Aorta (tissue), 5 donors: ENCODE data around the gene RAB3GAP1. TPM values are rescaled to one million over a fixed set of nuclear protein-coding genes. Genes with fewer than 3 reads are reported as not detected.

Experiments
- ATAC-seq: fragments of 200-7000 bp; cut with Tn5 transposase; one replicate; pipeline ENCODE4 v1.9.1; 2022; ENCODE audit warnings: moderate library complexity; ENCODE audit not compliant: low FRiP score
- DNase-seq, 2 donors: peaks; one replicate each; pipeline ENCODE4 v3.0.0-alpha.2; 2020
- H3K27ac ChIP-seq, 2 donors: one replicate each; pipeline ENCODE4 v1.5.1; 2013; ENCODE audit warnings: low read length in 2 of 2, mild to moderate bottlenecking in 2 of 2, moderate library complexity in 2 of 2, control low read depth in 1 of 2, inconsistent platforms in 1 of 2, low read depth in 1 of 2
- H3K27me3 ChIP-seq, 2 donors: one replicate each; pipeline ENCODE4 v1.6.1; 2013; ENCODE audit warnings: control low read depth in 1 of 2, low read length in 1 of 2, mild to moderate bottlenecking in 1 of 2, moderate library complexity in 1 of 2; ENCODE audit not compliant: insufficient read depth in 2 of 2, control insufficient read depth in 1 of 2
- H3K36me3 ChIP-seq, 2 donors: one replicate each; pipeline ENCODE4 v1.6.1; 2013; ENCODE audit warnings: control low read depth in 1 of 2, low read length in 1 of 2, mild to moderate bottlenecking in 1 of 2; ENCODE audit not compliant: insufficient read depth in 2 of 2, control insufficient read depth in 1 of 2
- H3K4me1 ChIP-seq, 2 donors: one replicate each; pipeline ENCODE4 v1.6.1; 2013; ENCODE audit warnings: low read length in 2 of 2, control low read depth in 1 of 2, mild to moderate bottlenecking in 1 of 2, moderate library complexity in 1 of 2; ENCODE audit not compliant: insufficient read depth in 2 of 2, control insufficient read depth in 1 of 2
- H3K4me3 ChIP-seq, 2 donors: one replicate each; pipeline ENCODE4 v1.5.1; 2013; ENCODE audit warnings: low read length in 2 of 2, control low read depth in 1 of 2, mild to moderate bottlenecking in 1 of 2
- H3K9me3 ChIP-seq: one replicate; pipeline ENCODE4 v1.6.1; 2013; ENCODE audit warnings: mild to moderate bottlenecking, low read length; ENCODE audit not compliant: control insufficient read depth
- WGBS, 2 donors: extraction: QIAGEN DNeasy Blood & Tissue Kit; methylation state at CpG; one replicate each; pipeline ENCODE4 v1.1.7; 2013; 5-methylcytosine and 5-hydroxymethylcytosine counted together
- intact Hi-C, 2 donors: fragments of 100-400 bp; cut with DNase I; formaldehyde crosslinking; loops; one replicate each; pipeline versions ENCODE4 v1.14.2 to v1.15.0; 2022
- polyA plus RNA-seq, 2 donors: library from polyadenylated mRNA; stranded (reverse); fragments of 200-250 nt; gene quantifications; one replicate each; pipeline ENCODE4 v1.2.3, GENCODE V29; 2013
- total RNA-seq, 2 donors: library from RNA; stranded (reverse); fragmentation: NEBNext Ultra II Directional; extraction: Animal tissue kit (Norgen Biotek cat#: 25700); gene quantifications; one replicate each; pipeline ENCODE4 v1.2.1, GENCODE V29; 2021
- donor health status: healthy with polysubstance abuse.
- donor health status: Bipolar disorder and iron deficiency.
- donor health status: DM: no; HTN: no; CAD: no.
- donor health status: DM: no; HTN: no; CAD: no.
- donor health status: DM: yes; HTN: yes; CAD: no.

Gene RAB3GAP1
- total and polyA plus RNA-seq, 4 donors, result 30.2 to 86.1 (median 49.0) TPM

- Histone ChIP-seq H3K27ac (no peak overlapping the region), H3K36me3 (peaks cover 2 to 10% of the 10 kb centered on the region in 2 donors), H3K4me3 (no peak overlapping the region), H3K4me1 (no peaks in the 10 kb centered on the region), H3K9me3 (no peaks in the 10 kb centered on the region), H3K27me3 (no peaks in the 10 kb centered on the region)
- ATAC-seq, result no peak
- WGBS, 2 donors, result 92 to 96% methylated on average over 5 of the region's 5 CpGs
- no peak for DNase-seq
- intact Hi-C loops, result no loop called here
Measured at GRCh38 chr2:135162377-135162776, 110.3 kb downstream of the RAB3GAP1 start.

GRCh38 chr2:135162786-135163185 lies 110.7 kb downstream of the RAB3GAP1 start:
- WGBS, 2 donors, result 76 to 77% methylated on average over 4 of the region's 4 CpGs
- Histone ChIP-seq H3K36me3 (peaks cover 2 to 10% of the 10 kb centered on the region in 2 donors), H3K9me3 (no peaks in the 10 kb centered on the region), H3K27ac (no peak overlapping the region), H3K4me3 (no peak overlapping the region), H3K4me1 (no peaks in the 10 kb centered on the region), H3K27me3 (no peaks in the 10 kb centered on the region)
- ATAC-seq, result no peak
- no peak for DNase-seq
- intact Hi-C loops, result no loop called here

- intact Hi-C loops, result no loop called here
- H3K27me3 ChIP-seq, result no peaks in the 10 kb centered on the region
- peaks cover 2 to 10% of the 10 kb centered on the region in 2 donors for H3K36me3 ChIP-seq
- H3K27ac ChIP-seq, result no peak overlapping the region
- 87 to 89% methylated on average over 2 of the region's 2 CpGs for WGBS, 2 donors
- no peak overlapping the region for H3K4me3 ChIP-seq
- no peaks in the 10 kb centered on the region for H3K9me3 ChIP-seq
- H3K4me1 ChIP-seq, result no peaks in the 10 kb centered on the region
- ATAC-seq (no peak), DNase-seq (no peak)
Measured at GRCh38 chr2:135163306-135163705, 111.2 kb downstream of the RAB3GAP1 start.

- Histone ChIP-seq H3K27me3 (no peaks in the 10 kb centered on the region), H3K4me3 (no peak overlapping the region), H3K9me3 (no peaks in the 10 kb centered on the region), H3K36me3 (peaks cover 4 to 15% of the 10 kb centered on the region in 2 donors), H3K27ac (no peak overlapping the region), H3K4me1 (no peaks in the 10 kb centered on the region)
- DNase-seq (no peak), ATAC-seq (no peak)
- intact Hi-C loops, result no loop called here
- 83 to 90% methylated on average over 5 of the region's 5 CpGs for WGBS, 2 donors
Measured at GRCh38 chr2:135163901-135164300, 111.8 kb downstream of the RAB3GAP1 start.

GRCh38 chr2:135164431-135164830 lies 112.3 kb downstream of the RAB3GAP1 start:
- no peak overlapping the region for H3K27ac ChIP-seq
- no peaks in the 10 kb centered on the region for H3K9me3 ChIP-seq
- no peak overlapping the region for H3K4me3 ChIP-seq
- intact Hi-C loops, result no loop called here
- H3K4me1 ChIP-seq, result no peaks in the 10 kb centered on the region
- no peak for DNase-seq
- peaks cover 4 to 13% of the 10 kb centered on the region in 2 donors for H3K36me3 ChIP-seq
- WGBS, 2 donors, result 63 to 66% methylated on average over 3 of the region's 3 CpGs
- no peak for ATAC-seq
- H3K27me3 ChIP-seq, result no peaks in the 10 kb centered on the region

- H3K9me3 ChIP-seq, result no peaks in the 10 kb centered on the region
- H3K4me1 ChIP-seq, result no peaks in the 10 kb centered on the region
- intact Hi-C loops, result no loop called here
- H3K36me3 ChIP-seq, result peaks cover 8 to 17% of the 10 kb centered on the region in 2 donors
- no peaks in the 10 kb centered on the region for H3K27me3 ChIP-seq
- H3K27ac ChIP-seq, result no peak overlapping the region
- WGBS, 2 donors, result 74 to 83% methylated on average over 1 of the region's 1 CpG
- ATAC-seq (no peak), DNase-seq (no peak)
- H3K4me3 ChIP-seq, result no peak overlapping the region
Measured at GRCh38 chr2:135167273-135167672, 115.2 kb downstream of the RAB3GAP1 start.

- no peak for ATAC-seq
- intact Hi-C loops, result no loop called here
Measured at GRCh38 chr2:135168204-135168856, 116.2 kb downstream of the RAB3GAP1 start.

GRCh38 chr2:135169900-135170753 lies 118.0 kb downstream of the RAB3GAP1 start:
- intact Hi-C loops, result no loop called here
- ATAC-seq, result no peak
- H3K36me3 ChIP-seq, result peaks cover 8 to 11% of the 10 kb centered on the region in 2 donors

More at GRCh38 chr2:135168204-135168856, 116.2 kb downstream of the RAB3GAP1 start:
- Histone ChIP-seq H3K4me3 (no peak overlapping the region), H3K27me3 (no peaks in the 10 kb centered on the region), H3K36me3 (peaks cover 8 to 15% of the 10 kb centered on the region in 2 donors), H3K9me3 (no peaks in the 10 kb centered on the region), H3K4me1 (no peaks in the 10 kb centered on the region), H3K27ac (no peak overlapping the region)
- WGBS, 2 donors, result 80 to 81% methylated on average over 11 of the region's 11 CpGs
- DNase-seq, result no peak

More at GRCh38 chr2:135169900-135170753, 118.0 kb downstream of the RAB3GAP1 start:
- H3K27me3 ChIP-seq, result no peaks in the 10 kb centered on the region
- no peak overlapping the region for H3K4me3 ChIP-seq
- H3K9me3 ChIP-seq, result no peaks in the 10 kb centered on the region
- WGBS, 2 donors, result 90 to 92% methylated on average over 11 of the region's 11 CpGs
- no peak overlapping the region for H3K27ac ChIP-seq
- no peaks in the 10 kb centered on the region for H3K4me1 ChIP-seq
- DNase-seq, result no peak
